HepG2 (cell line): ENCODE results near the gene SF3A2. TPM values are rescaled to one million over a fixed set of nuclear protein-coding genes. Genes with fewer than 3 reads are reported as not detected.

ENCODE experiments used
- ATF7-NPFF ChIP-seq: sonication (generic); formaldehyde crosslinking; IDR thresholded peaks from 2 replicates; pipeline ENCODE4 v1.8.1; 2023; ENCODE audit warnings: mild to moderate bottlenecking, low read depth, missing genetic modification reagents, moderate library complexity
- BCLAF1 ChIP-seq: fragments of 450-650 bp; IDR thresholded peaks from 2 replicates; pipeline ENCODE4 v1.6.1; 2017; ENCODE audit warnings: mild to moderate bottlenecking
- DPF2 ChIP-seq: sonication (generic); formaldehyde crosslinking; IDR thresholded peaks from 2 replicates; pipeline ENCODE4 v1.4.0; 2020; ENCODE audit warnings: mild to moderate bottlenecking, low read depth, missing genetic modification reagents, borderline replicate concordance
- JUN ChIP-seq: sonication (generic); formaldehyde crosslinking; IDR thresholded peaks from 2 replicates; pipeline ENCODE4 v1.4.0; 2020; ENCODE audit warnings: mild to moderate bottlenecking, missing genetic modification reagents
- NR2F2 ChIP-seq: IDR thresholded peaks from 2 replicates; pipeline ENCODE4 v1.6.1; 2012; ENCODE audit warnings: low read depth, inconsistent platforms, borderline replicate concordance
- PHF5A ChIP-seq: IDR thresholded peaks from one replicate; pipeline ENCODE4 v1.6.1; 2018; ENCODE audit warnings: low read depth, missing genetic modification reagents; ENCODE audit not compliant: unreplicated experiment
- TAF1 ChIP-seq: sonication (generic); formaldehyde crosslinking; IDR thresholded peaks from 2 replicates; pipeline ENCODE4 v1.4.0; 2020; ENCODE audit warnings: missing genetic modification reagents
- ZFP36 ChIP-seq: fragments of 150-350 bp; IDR thresholded peaks from 2 replicates; pipeline ENCODE4 v1.6.1; 2018; ENCODE audit warnings: borderline replicate concordance, low read length, low read depth; ENCODE audit not compliant: partially characterized antibody
- ZHX1 ChIP-seq: sonication (generic); formaldehyde crosslinking; IDR thresholded peaks from 2 replicates; pipeline ENCODE4 v1.8.1; 2022; ENCODE audit warnings: low read depth, mild to moderate bottlenecking, missing genetic modification reagents
- ZMYM2 ChIP-seq: sonication (generic); formaldehyde crosslinking; IDR thresholded peaks from 2 replicates; pipeline ENCODE4 v1.8.0; 2022; ENCODE audit warnings: mild to moderate bottlenecking, missing genetic modification reagents
- ZNF143 ChIP-seq: sonication (generic); formaldehyde crosslinking; IDR thresholded peaks from 2 replicates; pipeline ENCODE4 v1.4.0; 2020; ENCODE audit warnings: missing genetic modification reagents
- ZNF3 ChIP-seq: IDR thresholded peaks from 2 replicates; pipeline ENCODE4 v1.7.0; 2017; ENCODE audit warnings: inconsistent platforms
- ZNF646 ChIP-seq: sonication (generic); formaldehyde crosslinking; IDR thresholded peaks from 2 replicates; pipeline ENCODE4 v1.9.0; 2021; ENCODE audit warnings: mild to moderate bottlenecking, missing genetic modification reagents
- ZSCAN22 ChIP-seq: sonication (generic); formaldehyde crosslinking; IDR thresholded peaks from 2 replicates; pipeline ENCODE4 v1.4.0; 2020; ENCODE audit warnings: mild to moderate bottlenecking, missing genetic modification reagents
- ZSCAN31 ChIP-seq: sonication (generic); formaldehyde crosslinking; IDR thresholded peaks from 2 replicates; pipeline ENCODE4 v1.5.0; 2020; ENCODE audit warnings: low read depth, mild to moderate bottlenecking, missing genetic modification reagents
- polyA plus RNA-seq, 8 experiments: library from polyadenylated mRNA; depleted of rRNA in 3 of 8; stranded (reverse) in 7 of 8; unstranded in 1 of 8; fragments of >200 nt; fragmentation: Illumina TruSeq in 4 of 8; extraction: Trizol in 4 of 8; gene quantifications; 2 replicates each; pipeline versions ENCODE4 v1.2.1 to v1.2.3, GENCODE V29; 2011 to 2016; ENCODE audit warnings: low read depth in 4 of 8, missing spikeins in 1 of 8, mixed read lengths in 1 of 8; ENCODE audit not compliant: insufficient read depth in 1 of 8
- total RNA-seq, 5 experiments: library from RNA; depleted of rRNA; stranded (reverse); fragments of >200 nt; fragmentation: Illumina TruSeq; extraction: Trizol; gene quantifications; 2 replicates each; pipeline ENCODE4 v1.2.3, GENCODE V29; 2016; ENCODE audit warnings: low read depth in 1 of 5

Gene SF3A2
- total and polyA plus RNA-seq, 2 of the 13 experiments (the other 11 are each of a cell fraction or from before 2014, with no cell fraction given), result 8.6 to 8.8 TPM

GRCh38 chr19:2242092-2242537, 5.5 kb downstream of the SF3A2 start (continued):
- TF ChIP-seq ZNF646 (CRISPR knock-in tag) (no peak), ZSCAN31 (CRISPR knock-in tag) (0 out of 2 replicates have a peak, but pooled peaks have one; percentile 48), PHF5A (CRISPR knock-in tag) (no peak), ATF7-NPFF (CRISPR knock-in tag) (no peak), ZNF3 (CRISPR knock-in tag) (no peak), BCLAF1 (no peak), JUN (CRISPR knock-in tag) (no peak), ZNF143 (CRISPR knock-in tag) (no peak), ZHX1 (CRISPR knock-in tag) (no peak), DPF2 (CRISPR knock-in tag) (no peak), TAF1 (CRISPR knock-in tag) (no peak), ZFP36 (no peak), ZMYM2 (CRISPR knock-in tag) (0 out of 2 replicates have a peak, but pooled peaks have one; percentile 19), NR2F2 (no peak), ZSCAN22 (CRISPR knock-in tag) (no peak)
